HepG2 (cell line): ENCODE data around the gene MAP3K5.

Experiments used
- BHLHE40 ChIP-seq: IDR thresholded peaks from 2 replicates; pipeline ENCODE4 v1.6.1; 2011; ENCODE audit warnings: low read length, improper control_type of control experiment
- FOSL2 ChIP-seq: sonication (generic); formaldehyde crosslinking; IDR thresholded peaks from 2 replicates; pipeline ENCODE4 v1.4.0; 2020; ENCODE audit warnings: missing genetic modification reagents
- HNF1B ChIP-seq: sonication (generic); formaldehyde crosslinking; IDR thresholded peaks from 2 replicates; pipeline ENCODE4 v1.5.1; 2020; ENCODE audit warnings: mild to moderate bottlenecking, moderate library complexity, missing genetic modification reagents
- MTF2 ChIP-seq: sonication (generic); formaldehyde crosslinking; IDR thresholded peaks from 2 replicates; pipeline ENCODE4 v1.5.0; 2020; ENCODE audit warnings: missing genetic modification reagents, borderline replicate concordance
- RNF2 ChIP-seq: fragments of 450-650 bp; conservative IDR thresholded peaks from 2 replicates; pipeline ENCODE4 v1.6.1; 2016; ENCODE audit warnings: low read depth
- SIN3A ChIP-seq: IDR thresholded peaks from 2 replicates; pipeline ENCODE4 v1.6.1; 2011; ENCODE audit warnings: low read depth, mild to moderate bottlenecking, control low read depth, low read length, borderline replicate concordance
- SP2 ChIP-seq: sonication (generic); formaldehyde crosslinking; IDR thresholded peaks from 2 replicates; pipeline ENCODE4 v1.5.1; 2020; ENCODE audit warnings: mild to moderate bottlenecking, missing genetic modification reagents
- THYN1 ChIP-seq: sonication (generic); formaldehyde crosslinking; IDR thresholded peaks from 2 replicates; pipeline ENCODE4 v1.8.1; 2023; ENCODE audit warnings: low read depth, mild to moderate bottlenecking, moderate library complexity, missing genetic modification reagents, borderline replicate concordance
- TP53 ChIP-seq: sonication (generic); formaldehyde crosslinking; conservative IDR thresholded peaks from 2 replicates; pipeline ENCODE4 v1.4.0; 2020; ENCODE audit warnings: missing genetic modification reagents
- ZFP36 ChIP-seq: fragments of 150-350 bp; IDR thresholded peaks from 2 replicates; pipeline ENCODE4 v1.6.1; 2018; ENCODE audit warnings: borderline replicate concordance, low read length, low read depth; ENCODE audit not compliant: partially characterized antibody
- ZNF20 ChIP-seq: sonication (generic); formaldehyde crosslinking; IDR thresholded peaks from 2 replicates; pipeline ENCODE4 v1.4.0; 2020; ENCODE audit warnings: mild to moderate bottlenecking, moderate library complexity, missing genetic modification reagents
- ZNF335 ChIP-seq: sonication (generic); formaldehyde crosslinking; IDR thresholded peaks from 2 replicates; pipeline ENCODE4 v1.4.0; 2020; ENCODE audit warnings: missing genetic modification reagents
- ZSCAN31 ChIP-seq: sonication (generic); formaldehyde crosslinking; IDR thresholded peaks from 2 replicates; pipeline ENCODE4 v1.5.0; 2020; ENCODE audit warnings: low read depth, mild to moderate bottlenecking, missing genetic modification reagents

- TF ChIP-seq MTF2 (no peak), FOSL2 (no peak), RNF2 (no peak), SP2 (CRISPR knock-in tag) (no peak), SIN3A (no peak), THYN1 (CRISPR knock-in tag) (no peak), BHLHE40 (no peak), ZFP36 (no peak), ZNF335 (no peak), ZNF20 (CRISPR knock-in tag) (no peak), ZSCAN31 (CRISPR knock-in tag) (no peak), HNF1B (no peak), TP53 (CRISPR knock-in tag) (no peak)
Measured at GRCh38 chr6:136668571-136668970, 123.7 kb downstream of the MAP3K5 start.
